Stimulated activated CD4-positive, alpha-beta T cell treated with anti-CD3 and anti-CD28 coated beads, Interleukin-1b, Interleukin-23, amount 100 ng/mL, for 48 hours (primary cell): ENCODE data around the gene TPCN2.

Experiments
- DNase-seq: peaks from one replicate; pipeline ENCODE4 v3.0.0-alpha.2; 2020

The TPCN2 gene

DNA sequence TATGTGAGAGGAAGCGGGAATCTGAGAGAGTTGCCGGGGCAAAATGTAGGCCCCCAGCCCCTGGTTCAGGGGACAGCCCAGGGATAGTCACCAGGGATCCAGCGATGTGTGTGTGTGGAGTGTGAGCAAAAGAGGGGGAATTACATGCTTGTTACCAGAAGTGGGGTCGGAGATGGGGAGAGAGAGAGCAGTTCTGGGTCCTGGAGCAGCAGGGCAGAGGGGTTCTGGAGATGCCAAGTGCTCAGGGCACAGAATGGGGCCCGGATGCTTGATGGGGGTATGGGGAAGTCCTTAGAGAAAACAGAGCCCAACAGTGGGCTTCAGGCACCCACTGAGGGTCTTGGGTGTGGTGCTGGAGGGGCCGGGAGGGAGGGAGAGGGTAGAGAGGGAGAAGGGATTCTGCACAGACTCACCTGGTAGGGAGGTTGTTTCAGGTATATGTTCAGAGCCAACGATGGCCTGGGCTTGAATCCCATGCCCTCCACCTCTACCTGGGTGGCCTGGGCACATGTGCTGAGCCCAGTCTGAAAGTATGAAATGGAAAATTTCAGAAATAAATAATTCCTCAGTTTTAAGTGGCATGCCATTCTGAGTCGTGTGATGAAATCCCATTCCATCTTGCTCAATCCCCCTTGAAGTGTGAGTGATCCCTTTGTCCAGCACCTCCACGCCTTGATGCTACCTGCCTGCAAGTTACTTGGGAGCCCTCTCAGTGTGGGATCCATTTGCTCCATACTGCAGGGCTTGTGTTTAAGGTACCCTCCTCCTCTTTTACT lies 119.4 kb downstream of the TPCN2 start:
- DNase-seq, result no peak

DNA sequence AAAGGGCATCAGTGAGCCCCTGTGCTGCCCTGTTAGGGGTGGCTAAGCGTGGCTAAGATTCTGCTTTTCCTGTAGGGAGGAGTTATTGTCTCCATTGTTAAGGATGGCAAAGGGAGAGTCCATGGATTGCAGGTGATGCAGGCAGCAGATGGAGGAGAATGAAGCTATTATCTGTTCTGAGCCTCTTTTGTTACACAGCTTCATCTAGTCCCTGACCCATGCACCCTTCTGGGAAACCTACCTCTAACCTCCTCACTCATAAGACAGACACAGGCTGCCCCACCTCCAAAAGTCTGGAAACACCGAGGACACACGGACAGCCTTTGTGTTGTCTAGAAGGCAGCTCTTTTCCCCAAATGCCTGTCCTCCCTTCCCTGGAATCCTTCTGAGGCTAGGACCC lies 120.7 kb downstream of the TPCN2 start:
- DNase-seq, result no peak

DNA sequence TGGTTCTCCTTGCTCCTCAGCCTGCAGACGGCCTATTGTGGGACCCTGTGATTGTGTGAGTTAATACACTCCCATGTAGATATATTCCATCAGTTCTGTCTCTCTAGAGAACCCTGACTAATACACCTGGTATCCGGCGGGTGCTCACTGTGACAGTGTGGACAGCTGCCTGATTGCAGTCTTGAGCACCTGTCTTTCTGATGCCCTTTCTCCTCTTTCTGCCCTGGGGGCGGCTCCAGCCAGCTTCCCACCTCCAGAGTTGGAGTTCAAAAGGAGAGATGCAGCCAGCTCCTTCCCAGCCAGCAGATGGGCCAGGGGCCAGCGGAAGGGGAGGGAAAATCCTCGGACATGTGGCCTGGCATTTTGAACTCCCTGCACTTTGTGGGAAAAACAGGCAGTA lies 122.0 kb downstream of the TPCN2 start:
- no peak for DNase-seq

DNA sequence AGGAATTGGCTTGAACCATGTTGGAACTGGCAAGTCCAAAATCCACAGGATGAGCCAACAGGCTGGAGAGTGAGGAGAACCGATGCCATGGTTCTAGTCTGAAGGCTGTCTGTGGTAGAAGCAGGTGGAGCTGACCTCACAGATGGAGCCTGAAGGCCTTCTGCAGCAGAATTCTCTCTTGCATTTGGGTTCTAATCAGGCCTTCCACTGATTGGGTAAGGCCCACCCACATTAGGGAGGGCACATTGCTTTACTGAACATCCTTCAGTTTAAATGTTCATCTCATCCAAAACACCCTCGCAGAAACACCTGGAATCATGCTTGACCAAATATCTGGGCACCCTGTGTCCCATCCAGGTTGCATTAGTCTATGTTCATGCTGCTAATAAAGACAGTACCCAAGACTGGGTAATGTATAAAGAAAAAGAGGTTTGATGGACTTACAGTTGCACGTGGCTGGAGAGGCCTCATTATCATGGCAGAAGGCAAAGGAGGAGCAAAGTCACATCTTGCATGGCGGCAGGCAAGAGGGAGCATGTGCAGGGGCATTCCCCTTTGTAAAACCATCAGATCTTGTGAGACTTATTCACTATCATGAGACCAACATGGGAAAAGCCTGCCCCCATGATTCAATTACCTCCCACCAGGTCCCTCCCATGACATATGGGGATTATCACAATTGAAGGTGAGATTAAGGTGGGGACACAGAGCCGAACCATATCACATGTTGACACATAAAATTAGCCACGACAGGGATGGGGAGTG lies 122.9 kb downstream of the TPCN2 start:
- DNase-seq, result no peak

DNA sequence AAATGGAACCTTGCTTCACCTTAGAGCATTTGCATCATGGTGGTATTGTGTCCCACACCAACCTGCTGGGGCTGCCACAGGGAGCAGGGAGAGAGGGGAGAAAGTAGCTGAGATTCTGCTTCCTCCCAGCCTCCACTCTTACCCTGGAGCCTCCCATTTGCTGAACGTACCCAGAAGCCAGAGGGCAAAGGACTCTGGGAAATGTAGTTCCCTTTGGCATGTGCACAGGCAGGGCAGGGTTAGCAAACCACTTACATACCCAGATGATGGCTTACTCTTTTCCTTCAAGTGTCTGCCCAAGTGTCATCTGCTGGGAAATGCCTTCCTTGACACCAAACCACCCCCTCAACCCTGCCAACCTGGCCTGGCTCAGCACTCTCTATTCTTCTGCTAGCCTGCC lies 123.9 kb downstream of the TPCN2 start:
- DNase-seq, result no peak

DNA sequence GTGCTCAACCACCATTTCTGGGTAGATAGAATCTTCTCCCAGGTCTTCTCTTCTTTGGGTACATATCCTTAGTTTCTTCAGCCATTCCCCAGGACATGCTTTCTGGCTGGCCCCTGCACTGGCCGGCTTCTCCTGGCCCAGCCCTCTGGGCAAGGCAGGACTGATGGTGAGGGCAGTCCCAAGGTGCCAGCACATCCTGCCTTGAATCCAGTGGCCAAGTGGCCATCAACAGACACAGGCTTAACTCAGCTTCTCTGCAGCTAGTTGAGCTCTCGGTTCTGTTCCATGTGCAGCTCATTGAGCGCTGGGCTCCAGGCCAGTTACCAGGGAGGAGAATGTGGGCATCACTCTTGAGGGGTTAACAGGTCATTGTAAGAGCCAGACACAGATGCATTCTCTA lies 124.6 kb downstream of the TPCN2 start:
- no peak for DNase-seq

DNA sequence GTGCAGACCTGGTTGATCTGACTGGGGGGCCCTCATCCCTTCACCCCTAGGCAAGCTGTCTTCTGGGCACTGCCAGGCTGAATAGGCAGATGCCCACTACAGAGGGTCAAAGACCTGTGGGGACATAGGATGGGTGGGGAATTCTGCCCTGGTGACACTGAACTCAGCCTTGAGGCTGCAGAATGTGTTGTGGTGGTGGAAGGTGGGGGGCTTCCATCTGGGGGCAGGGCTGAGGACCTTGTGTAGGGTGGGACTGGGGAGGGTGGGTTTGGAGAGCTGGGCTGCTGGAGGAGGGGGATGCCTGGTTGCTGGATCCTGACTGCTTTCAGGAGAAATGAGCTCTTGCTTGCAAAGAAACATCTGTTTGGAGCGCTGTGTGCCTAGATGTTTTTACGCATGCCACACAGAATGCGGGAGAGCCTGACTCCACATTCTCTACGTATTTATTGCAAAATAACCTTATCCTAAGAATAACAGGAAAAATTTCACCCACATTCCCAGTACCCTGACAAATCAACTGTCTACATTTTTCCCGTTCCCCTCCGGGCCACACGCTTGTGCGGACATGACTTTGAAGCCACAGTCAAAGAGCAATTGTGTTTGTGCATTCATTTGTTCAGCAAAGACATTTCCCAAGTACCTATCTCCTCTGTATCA lies 125.3 kb downstream of the TPCN2 start:
- no peak for DNase-seq

DNA sequence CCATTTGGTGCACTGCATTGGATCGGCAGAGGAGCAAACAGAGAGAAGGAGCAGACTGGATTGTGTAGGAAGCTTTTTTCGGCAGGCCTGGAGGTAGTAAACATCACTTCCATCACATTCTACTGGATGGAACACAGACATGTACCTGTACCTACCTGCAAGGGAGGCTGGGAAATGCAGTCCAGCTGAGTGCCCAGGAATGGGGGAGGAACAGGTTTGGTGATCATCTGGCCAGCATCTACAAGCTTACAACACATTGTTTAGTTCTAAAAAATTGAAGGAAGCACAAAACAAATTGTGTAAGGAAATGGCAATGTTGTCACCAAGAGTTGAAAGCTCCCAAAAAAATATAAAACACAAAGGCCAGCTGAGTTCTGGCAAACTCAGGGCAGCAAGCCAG lies 126.1 kb downstream of the TPCN2 start:
- DNase-seq, result no peak

DNA sequence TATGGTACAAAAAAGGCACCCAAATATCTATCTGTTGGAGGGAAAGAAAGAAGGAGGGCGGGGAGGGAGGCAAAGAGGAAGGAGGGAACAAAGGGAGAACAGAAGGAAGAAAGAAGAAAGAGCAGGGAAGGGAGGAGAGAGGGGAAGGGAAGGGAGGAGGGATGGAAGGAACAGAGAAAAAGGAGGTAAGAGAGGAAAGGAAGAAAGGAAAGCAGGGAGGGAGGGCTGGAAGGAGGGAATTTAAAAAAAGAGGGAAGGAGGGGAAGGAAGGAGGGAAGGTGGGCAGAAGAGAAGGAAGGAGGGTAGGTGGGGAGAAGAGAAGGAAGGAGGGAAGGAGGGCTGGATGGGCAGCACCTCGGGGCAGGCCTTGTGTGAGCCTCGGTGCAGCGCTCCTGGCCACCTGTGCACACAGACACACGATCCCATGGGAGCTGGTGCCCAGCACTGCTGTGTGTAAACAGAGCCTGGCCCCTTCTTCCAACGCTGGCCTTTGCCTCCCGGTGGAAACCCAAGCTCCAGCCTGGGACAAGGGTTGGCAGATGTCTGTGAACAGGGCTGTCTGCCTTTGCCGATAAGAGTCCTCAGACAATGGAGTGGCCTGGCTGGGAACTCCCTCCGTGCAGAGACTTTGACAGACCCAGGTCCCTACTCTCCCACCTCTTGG lies 130.2 kb downstream of the TPCN2 start:
- no peak for DNase-seq

DNA sequence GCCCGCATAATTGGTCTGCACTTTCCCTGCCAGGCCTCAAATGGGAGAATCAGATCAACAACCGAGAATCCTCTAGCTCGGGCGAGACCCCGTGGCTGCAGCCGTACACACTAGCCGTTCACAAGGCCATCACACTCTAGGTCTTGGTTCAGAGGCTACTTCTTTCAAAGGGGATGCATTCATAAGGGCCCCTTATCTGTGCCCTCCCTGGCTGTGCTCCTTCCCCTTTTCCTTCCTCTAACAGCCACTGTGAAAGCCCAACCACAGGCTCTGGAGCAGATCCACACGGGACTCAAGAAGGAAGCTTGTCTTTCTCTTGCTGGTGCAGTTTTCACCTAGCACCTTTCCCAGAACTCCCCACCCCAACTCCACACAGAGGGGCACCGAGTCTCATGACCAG lies 131.5 kb downstream of the TPCN2 start:
- no peak for DNase-seq

DNA sequence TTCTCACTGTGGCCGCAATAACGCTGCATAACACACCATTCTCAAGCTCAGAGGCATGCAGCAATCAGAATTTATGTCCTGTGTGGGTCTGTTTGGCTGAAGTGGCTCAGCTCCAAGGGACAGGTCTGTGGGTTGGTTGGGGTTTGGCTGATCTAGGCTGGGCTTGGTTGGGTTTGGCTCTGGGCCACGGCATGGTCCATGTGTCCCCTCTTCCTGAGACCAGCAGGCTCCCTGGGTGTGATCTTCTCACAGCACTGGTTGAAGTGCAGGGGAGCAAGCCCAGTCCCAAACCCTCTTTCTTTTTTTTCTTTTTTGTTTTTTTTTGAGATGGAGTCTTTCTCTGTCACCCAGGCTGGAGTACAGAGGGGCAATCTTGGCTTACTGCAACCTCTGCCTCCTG lies 132.0 kb downstream of the TPCN2 start:
- no peak for DNase-seq

DNA sequence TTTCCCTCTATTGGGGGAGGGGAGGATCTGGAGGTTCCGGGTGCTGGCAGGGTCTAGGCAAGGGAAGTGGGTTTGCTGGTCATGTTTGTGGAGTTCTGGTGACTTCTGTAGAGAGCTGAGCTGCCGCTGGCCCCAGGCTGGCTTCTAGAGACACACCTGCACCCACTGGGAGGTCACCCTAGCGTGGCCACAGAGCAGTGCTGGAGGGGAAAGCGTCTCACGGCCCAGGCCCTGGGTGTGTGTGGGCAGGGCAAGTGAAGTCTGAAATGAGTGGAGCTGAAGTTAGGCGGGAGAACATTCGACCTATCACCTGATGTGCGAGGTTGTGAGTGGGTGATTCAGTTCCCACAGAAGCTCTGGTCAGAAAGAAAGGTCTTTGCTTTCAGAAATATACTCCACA lies 134.9 kb downstream of the TPCN2 start:
- no peak for DNase-seq
